Measurements from ENCODE around the gene SIGLECL1. TPM values are rescaled to one million over a fixed set of nuclear protein-coding genes. Genes with fewer than 3 reads are reported as not detected.

SIGLECL1 gene
- total RNA-seq, 1 experiment from 2014 or later, result not detected

DNA sequence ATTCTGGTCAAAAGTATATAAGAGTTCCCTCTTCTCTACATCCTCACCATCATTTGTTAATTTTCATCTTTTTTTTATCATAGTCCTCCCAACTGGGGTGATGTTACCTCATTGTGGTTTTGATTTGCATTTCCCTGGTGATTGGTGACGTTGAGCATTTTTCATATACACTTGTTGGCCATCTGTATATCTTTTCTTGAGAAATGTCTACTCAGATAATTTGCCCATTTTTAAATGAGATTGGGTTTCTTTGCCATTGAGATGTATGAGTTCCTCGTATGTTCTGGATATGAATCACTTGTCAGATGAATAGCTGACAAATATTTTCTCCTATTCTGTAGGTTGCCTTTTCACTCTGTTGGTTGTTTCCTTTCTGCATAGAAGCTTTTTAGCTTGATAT is 23.6 kb upstream of the SIGLECL1 start:
- H3K9ac ChIP-seq (ENCODE audit: extremely low read depth, insufficient read length, low read length), result no peak overlapping the region
- Mint-ChIP-seq H3K36me3 (ENCODE audit: insufficient read depth in 1 of 3, low read depth in 3 of 3) (no peaks in the 10 kb centered on the region), H3K27ac (no peak overlapping the region), H3K4me3 (no peak overlapping the region), H3K9me3 (peaks cover 0 to 88% of the 10 kb centered on the region in 2 experiments; a peak in 2 of 5 replicates), H3K4me1 (no peaks in the 10 kb centered on the region), H3K27me3 (ENCODE audit: low read depth) (peaks cover 13% of the 10 kb centered on the region)
- H4K20me1 ChIP-seq (ENCODE audit: control insufficient read depth, insufficient read depth, insufficient read length), result no peaks in the 10 kb centered on the region
- no peak for DNase-seq
- H3K27ac ChIP-seq (ENCODE audit: insufficient read length, low read depth, low read length), result no peak overlapping the region
- no peaks in the 10 kb centered on the region for H3K79me1 ChIP-seq (ENCODE audit: insufficient read depth, low read depth, low read length, poor library complexity, severe bottlenecking)
- no peak overlapping the region for H4K91ac ChIP-seq (ENCODE audit: insufficient read length, low read depth, low read length)
- no peak overlapping the region for H3K18ac ChIP-seq (ENCODE audit: insufficient read length, low read depth, low read length)
- H2BK120ac ChIP-seq (ENCODE audit: low read depth, low read length, poor library complexity, severe bottlenecking), result no peak overlapping the region
- no peaks in the 10 kb centered on the region for H3K27me3 ChIP-seq (ENCODE audit: insufficient read depth, low read length)
- H3K79me2 ChIP-seq (ENCODE audit: insufficient read depth, low read length), result no peaks in the 10 kb centered on the region
- no peak overlapping the region for H2BK15ac ChIP-seq (ENCODE audit: low read depth, low read length)
- H4K8ac ChIP-seq (replicated peaks; ENCODE audit: insufficient read length, low read depth, low read length), result no peak overlapping the region
- H2BK12ac ChIP-seq (ENCODE audit: insufficient read length, low read depth, low read length), result no peak overlapping the region
- no peak overlapping the region for H3K14ac ChIP-seq (ENCODE audit: insufficient read depth, low read length)
- no peak overlapping the region for H2AK5ac ChIP-seq (ENCODE audit: insufficient read length, low read length)
- no peak overlapping the region for H3K56ac ChIP-seq (ENCODE audit: insufficient read length, low read depth, low read length)
- no peak overlapping the region for H3T11ph ChIP-seq (ENCODE audit: low read length)
- H3K4me2 ChIP-seq (ENCODE audit: insufficient read depth, insufficient read length, low read length), result no peak overlapping the region
- H3K4me1 ChIP-seq (ENCODE audit: insufficient read depth, low read length), result no peaks in the 10 kb centered on the region
- no peak overlapping the region for H2AFZ ChIP-seq (ENCODE audit: low read length)
- no peaks in the 10 kb centered on the region for H3K23me2 ChIP-seq (ENCODE audit: insufficient read length, low read depth, low read length, poor library complexity, severe bottlenecking)
- H4K5ac ChIP-seq (ENCODE audit: insufficient read length, low read depth, low read length), result no peak overlapping the region
- no CpG with 5 or more reads among the region's 2 CpGs for WGBS (ENCODE audit: extremely low coverage, insufficient read length, low lambda C conversion rate)
- H3K4ac ChIP-seq (ENCODE audit: low read depth, low read length), result no peak overlapping the region
- TF ChIP-seq CTCF (conservative IDR thresholded peaks at IDR 0.05), result no peak
- no peak overlapping the region for H3K23ac ChIP-seq (ENCODE audit: insufficient read length, low read depth, low read length)
- no peak overlapping the region for H2BK20ac ChIP-seq (ENCODE audit: low read depth, low read length, poor library complexity, severe bottlenecking)
- no peaks in the 10 kb centered on the region for H3K9me3 ChIP-seq (ENCODE audit: control insufficient read depth, low read depth, low read length)
- H2BK5ac ChIP-seq (ENCODE audit: insufficient read length, low read length), result no peak overlapping the region

All from H9 (cell line).